Measurements from ENCODE around the gene EIF2D. TPM values are rescaled to one million over a fixed set of nuclear protein-coding genes. Genes with fewer than 3 reads are reported as not detected.

The EIF2D gene
- total RNA-seq, 1 donor from 2014 or later = 65.4 TPM

DNA sequence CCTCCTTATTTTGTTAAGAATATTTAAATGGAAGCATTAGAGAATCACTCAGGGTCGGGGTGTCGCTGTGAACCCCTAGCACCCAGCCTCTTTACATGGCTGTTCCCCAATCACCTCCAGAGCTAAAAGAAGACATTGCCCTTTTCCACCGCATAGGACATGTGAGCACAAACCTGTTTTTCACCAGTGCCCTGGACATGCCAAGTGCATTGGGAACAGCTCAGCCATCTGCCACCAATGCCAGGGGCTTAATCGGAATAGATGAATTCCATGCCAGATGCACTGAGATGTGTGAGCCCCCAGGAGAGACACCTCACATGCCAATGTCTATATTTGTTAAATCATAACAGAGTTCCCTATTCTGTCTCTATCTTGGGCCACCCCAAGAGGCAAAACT lies 33.3 kb downstream of the EIF2D start:
- no peak for DNase-seq
- Mint-ChIP-seq H3K27ac (peak overlapping the region; percentile 96), H3K4me1 (peaks cover 98% of the 10 kb centered on the region), H3K4me3 (peak overlapping the region; percentile 62), H3K9me3 (no peaks in the 10 kb centered on the region), H3K27me3 (no peaks in the 10 kb centered on the region), H3K36me3 (ENCODE audit: low read depth) (peaks cover 54% of the 10 kb centered on the region)
- no peak for TF ChIP-seq CTCF (IDR thresholded peaks at IDR 0.05)
- POLR2A ChIA-PET = interaction anchor here (1.2 to 9.8 kb wide), 4 partner anchors 9 to 72 kb away, joined by 3 to 343 read pairs (median 42); partner anchors contain the start of gene RASSF5
- intact Hi-C loops (cut with micrococcal nuclease) = loop anchor here (1.0 kb wide), 1 partner anchor 20 kb away; no protein-coding TSS in a partner anchor
- CTCF ChIA-PET = interaction anchor here (0.6 to 9.3 kb wide), 13 partner anchors 15 to 108 kb away, joined by 3 to 349 read pairs (median 4); partner anchors contain the start of genes EIF2D and IKBKE
- ATAC-seq (ENCODE audit: low read depth) = no peak

- ChIA-PET CTCF (interaction anchor here (0.6 to 9.3 kb wide), 10 partner anchors 14 to 99 kb away, joined by 3 to 349 read pairs (median 3); partner anchors contain the start of gene EIF2D), POLR2A (interaction anchor here (0.9 to 9.8 kb wide), 4 partner anchors 8 to 33 kb away, joined by 3 to 343 read pairs (median 39); no protein-coding TSS in a partner anchor)
- no peak for TF ChIP-seq CTCF (IDR thresholded peaks at IDR 0.05)
- intact Hi-C loops (cut with micrococcal nuclease) = no loop called here
- ATAC-seq (ENCODE audit: low read depth) = no peak
- Mint-ChIP-seq H3K4me1 (peaks cover 98% of the 10 kb centered on the region), H3K9me3 (no peaks in the 10 kb centered on the region), H3K27me3 (no peaks in the 10 kb centered on the region), H3K36me3 (ENCODE audit: low read depth) (peaks cover 53% of the 10 kb centered on the region), H3K4me3 (peak overlapping the region; percentile 59), H3K27ac (peak overlapping the region; percentile 96)
- no peak for DNase-seq
These were observed 33.9 kb downstream of the EIF2D start for GRCh38 chr1:206578068-206578977.

GRCh38 chr1:206577626-206578025 lies 34.6 kb downstream of the EIF2D start:
- H3K27me3 Mint-ChIP-seq = no peaks in the 10 kb centered on the region

DNA sequence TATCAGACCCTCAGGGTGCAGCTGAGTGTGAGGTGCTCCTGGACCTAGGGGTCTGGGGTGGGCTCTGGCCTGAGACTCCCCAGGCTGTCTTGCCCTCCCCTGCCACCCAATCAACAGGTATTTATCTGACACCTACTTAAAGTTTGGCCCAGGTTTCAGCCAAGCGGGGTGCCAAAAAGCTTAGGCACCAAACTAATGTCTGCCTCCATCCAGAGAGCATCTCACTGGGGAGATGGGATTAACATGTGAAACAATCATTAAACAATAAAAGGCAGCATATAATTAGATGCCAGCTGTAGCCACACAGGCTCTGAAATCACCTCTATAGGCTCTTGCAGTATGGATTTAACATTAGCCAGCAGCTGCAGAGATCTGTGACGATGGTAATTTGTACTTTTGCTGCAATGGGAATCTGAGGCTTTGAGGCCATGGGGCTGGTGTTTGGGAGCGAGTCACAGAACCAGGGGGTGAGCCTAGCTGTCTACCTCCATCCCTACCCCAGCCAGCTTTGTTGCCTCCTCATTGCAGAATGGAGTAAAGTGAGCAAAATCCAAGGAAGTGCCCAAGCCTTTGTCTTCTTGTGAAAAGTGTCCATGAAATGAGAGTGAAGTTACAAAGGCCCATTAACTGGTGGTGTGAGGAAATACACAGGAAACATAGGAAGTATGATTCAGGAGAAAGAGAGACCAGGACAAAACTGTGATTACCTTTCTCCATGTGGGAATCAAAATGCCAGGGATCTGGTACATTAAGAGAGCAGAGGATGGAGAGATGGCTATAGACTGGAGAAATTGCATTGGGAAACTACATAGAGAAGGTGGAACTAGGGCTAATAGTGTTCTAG lies 36.1 kb downstream of the EIF2D start:
- Mint-ChIP-seq H3K36me3 (ENCODE audit: low read depth) (peaks cover 60% of the 10 kb centered on the region), H3K27ac (peak overlapping the region; percentile 96), H3K9me3 (no peaks in the 10 kb centered on the region), H3K27me3 (no peaks in the 10 kb centered on the region), H3K4me3 (peak overlapping the region; percentile 73), H3K4me1 (peaks cover 98% of the 10 kb centered on the region)
- ATAC-seq (ENCODE audit: low read depth) (no peak), DNase-seq (no peak)
- intact Hi-C loops (cut with micrococcal nuclease) = loop anchor here (1.0 kb wide), 2 partner anchors 13 to 17 kb away; no protein-coding TSS in a partner anchor
- TF ChIP-seq CTCF (IDR thresholded peaks at IDR 0.05) = no peak
- ChIA-PET POLR2A (interaction anchor here (1.0 to 9.8 kb wide), 4 partner anchors 10 to 99 kb away, joined by 3 to 343 read pairs (median 10); no protein-coding TSS in a partner anchor), CTCF (interaction anchor here (1.0 to 2.4 kb wide), 7 partner anchors 8 to 97 kb away, joined by 3 to 18 read pairs (median 4); no protein-coding TSS in a partner anchor)

More at GRCh38 chr1:206577626-206578025, 34.6 kb downstream of the EIF2D start:
- intact Hi-C loops (cut with micrococcal nuclease) = no loop called here
- ATAC-seq (ENCODE audit: low read depth) = no peak
- H3K9me3 Mint-ChIP-seq = no peaks in the 10 kb centered on the region
- CTCF ChIA-PET = interaction anchor here (1.0 to 9.3 kb wide), 4 partner anchors 19 to 98 kb away, joined by 3 to 349 read pairs (median 5); no protein-coding TSS in a partner anchor
- peaks cover 98% of the 10 kb centered on the region for H3K4me1 Mint-ChIP-seq
- peaks cover 53% of the 10 kb centered on the region for H3K36me3 Mint-ChIP-seq (ENCODE audit: low read depth)
- H3K27ac Mint-ChIP-seq = peak overlapping the region; percentile 96
- POLR2A ChIA-PET = interaction anchor here (0.6 to 9.8 kb wide), 3 partner anchors 11 to 31 kb away, joined by 3 to 343 read pairs (median 3); no protein-coding TSS in a partner anchor
- TF ChIP-seq CTCF (IDR thresholded peaks at IDR 0.05) = no peak
- no peak for DNase-seq
- no peak overlapping the region for H3K4me3 Mint-ChIP-seq

All from activated B cell treated with CpG ODN at 0.5 μM for 24 hours (primary cell).